CD14-positive monocyte (primary cell): Measurements from ENCODE around the gene ZFP64. TPM values are rescaled to one million over a fixed set of nuclear protein-coding genes. Genes with fewer than 3 reads are reported as not detected.

Experiments used
- DNase-seq, 3 donors: peaks; one replicate each; pipeline ENCODE4 v3.0.0-alpha.2; 2011 to 2022
- H2AFZ ChIP-seq: 2 replicates; pipeline ENCODE4 v1.6.0; 2012; ENCODE audit warnings: mild to moderate bottlenecking, low read depth, low read length, inconsistent platforms; ENCODE audit not compliant: insufficient read depth, poor library complexity, severe bottlenecking
- H3K27ac ChIP-seq, 2 donors: 1 replicate in 1 of 2; 2 replicates in 1 of 2; pipeline ENCODE4 v1.5.1; 2012 to 2013; ENCODE audit warnings: low read length in 2 of 2, control low read depth in 1 of 2, inconsistent platforms in 1 of 2, low read depth in 1 of 2, mild to moderate bottlenecking in 1 of 2
- H3K27me3 ChIP-seq, 2 donors: one replicate each; pipeline versions ENCODE4 v1.6.0 to v1.6.1; 2011 to 2013; ENCODE audit warnings: low read length in 2 of 2; ENCODE audit not compliant: control insufficient read depth in 2 of 2, insufficient read depth in 2 of 2
- H3K36me3 ChIP-seq, 2 donors: replicated peaks in 1 of 2; 1 replicate in 1 of 2; 2 replicates in 1 of 2; pipeline versions ENCODE4 v1.5.1 to v1.6.1; 2012 to 2013; ENCODE audit warnings: low read length in 2 of 2, control low read depth in 1 of 2, inconsistent platforms in 1 of 2, mild to moderate bottlenecking in 1 of 2; ENCODE audit not compliant: insufficient read depth in 2 of 2, control insufficient read depth in 1 of 2
- H3K4me1 ChIP-seq, 2 donors: 1 replicate in 1 of 2; 2 replicates in 1 of 2; pipeline versions ENCODE4 v1.5.1 to v1.6.1; 2012 to 2013; ENCODE audit warnings: low read length in 2 of 2, control low read depth in 1 of 2, inconsistent platforms in 1 of 2, mild to moderate bottlenecking in 1 of 2, moderate library complexity in 1 of 2; ENCODE audit not compliant: insufficient read depth in 2 of 2, control insufficient read depth in 1 of 2
- H3K4me2 ChIP-seq: replicated peaks from 2 replicates; pipeline ENCODE3; 2012; ENCODE audit warnings: low read length, moderate library complexity, mild to moderate bottlenecking; ENCODE audit not compliant: poor library complexity, severe bottlenecking; ENCODE audit errors: extremely low read depth
- H3K4me3 ChIP-seq, 3 experiments: fragments of 200-600 bp in 1 of 3; sonication (generic) in 1 of 3; replicated peaks in 1 of 3; 1 replicate in 2 of 3; 2 replicates in 1 of 3; pipeline ENCODE4 v1.5.1; 2011 to 2013; ENCODE audit warnings: low read length in 3 of 3, mild to moderate bottlenecking in 3 of 3, control low read depth in 2 of 3, low read depth in 2 of 3, inconsistent platforms in 1 of 3, moderate library complexity in 1 of 3
- H3K79me2 ChIP-seq: 2 replicates; pipeline ENCODE4 v1.6.0; 2012; ENCODE audit warnings: mild to moderate bottlenecking, control low read depth, inconsistent platforms, low read length, moderate library complexity; ENCODE audit not compliant: insufficient read depth
- H3K9ac ChIP-seq: 2 replicates; pipeline ENCODE4 v1.6.0; 2017; ENCODE audit warnings: low read length, mild to moderate bottlenecking; ENCODE audit not compliant: insufficient read depth, poor library complexity, severe bottlenecking
- H3K9me3 ChIP-seq, 2 donors: replicated peaks in 1 of 2; 1 replicate in 1 of 2; 2 replicates in 1 of 2; pipeline versions ENCODE4 v1.5.1 to v1.6.1; 2012 to 2013; ENCODE audit warnings: low read length in 2 of 2, control low read depth in 1 of 2; ENCODE audit not compliant: control insufficient read depth in 1 of 2, insufficient read depth in 1 of 2
- H4K20me1 ChIP-seq: 2 replicates; pipeline ENCODE4 v1.6.0; 2012; ENCODE audit warnings: mild to moderate bottlenecking, low read length, control low read depth, moderate library complexity; ENCODE audit not compliant: insufficient read depth
- H3K27ac Mint-ChIP-seq, 7 donors: one replicate each; pipeline ENCODE4 v1.8.0; 2020; ENCODE audit warnings: mild to moderate bottlenecking in 7 of 7, mixed read lengths in 7 of 7, moderate library complexity in 6 of 7, inconsistent platforms in 2 of 7
- H3K27me3 Mint-ChIP-seq, 3 donors: one replicate each; pipeline ENCODE4 v1.8.0; 2021 to 2022; ENCODE audit warnings: low read depth in 3 of 3, mild to moderate bottlenecking in 3 of 3, mixed read lengths in 3 of 3, moderate library complexity in 3 of 3, inconsistent platforms in 1 of 3
- H3K36me3 Mint-ChIP-seq, 2 donors: one replicate each; pipeline ENCODE4 v1.8.0; 2020; ENCODE audit warnings: mixed read lengths in 2 of 2, inconsistent platforms in 1 of 2, mild to moderate bottlenecking in 1 of 2
- H3K4me1 Mint-ChIP-seq: one replicate; pipeline ENCODE4 v1.8.0; 2020; ENCODE audit warnings: mild to moderate bottlenecking, mixed read lengths
- H3K4me3 Mint-ChIP-seq, 2 donors: one replicate each; pipeline ENCODE4 v1.8.0; 2020; ENCODE audit warnings: mild to moderate bottlenecking in 2 of 2, mixed read lengths in 2 of 2, moderate library complexity in 1 of 2
- H3K9me3 Mint-ChIP-seq, 7 donors: one replicate each; pipeline ENCODE4 v1.8.0; 2020 to 2022; ENCODE audit warnings: mixed read lengths in 7 of 7, mild to moderate bottlenecking in 6 of 7, moderate library complexity in 6 of 7, inconsistent platforms in 2 of 7
- CTCF ChIP-seq: fragments of 200-600 bp; IDR thresholded peaks from one replicate; pipeline ENCODE4 v1.8.0; 2022; ENCODE audit warnings: antibody characterized with exemption, mild to moderate bottlenecking
- WGBS: methylation state at CpG from one replicate; pipeline ENCODE4 v1.1.5; 2013; ENCODE audit warnings: missing lambda C conversion rate; ENCODE audit not compliant: insufficient coverage; 5-methylcytosine and 5-hydroxymethylcytosine counted together
- intact Hi-C, 2 donors: fragments of 100-400 bp; cut with micrococcal nuclease; formaldehyde crosslinking; loops; one replicate each; pipeline versions ENCODE4 v1.15.0 to v1.15.1; 2023
- polyA plus RNA-seq, 3 donors: library from polyadenylated mRNA; depleted of rRNA in 1 of 3; unstranded in 2 of 3; stranded (reverse) in 1 of 3; fragments of 300-500 nt in 2 of 3; fragments of >200 nt in 1 of 3; fragmentation: Illumina TruSeq in 2 of 3; gene quantifications; 1 replicate in 2 of 3; 2 replicates in 1 of 3; pipeline ENCODE4 v1.2.3, GENCODE V29; 2012 to 2021

Gene ZFP64
- polyA plus RNA-seq, 3 donors = 2.9 to 7.3 (median 4.9) TPM

DNA sequence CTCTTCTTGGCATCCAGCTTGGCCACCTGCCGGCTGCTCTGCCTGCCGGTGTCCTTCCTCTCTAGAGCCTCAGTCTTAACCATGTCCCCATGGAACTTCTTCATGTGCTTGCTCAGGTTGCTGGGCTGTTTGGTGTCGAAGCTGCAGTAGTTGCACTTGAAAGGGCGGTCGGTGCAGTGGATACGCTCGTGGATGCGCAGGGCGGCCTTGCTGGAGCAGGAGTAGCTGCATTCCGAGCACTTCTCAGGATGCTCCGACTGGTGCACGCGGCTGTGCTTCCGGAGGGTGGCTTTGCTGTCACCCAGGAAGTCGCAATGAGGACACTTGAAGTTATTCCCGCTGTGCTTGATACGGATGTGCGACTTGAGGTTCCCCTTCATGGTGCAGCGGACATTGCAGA lies 38.7 kb downstream of the ZFP64 start:
- 97% methylated on average over 19 of the region's 19 CpGs for WGBS

GRCh38 chr20:52152416-52152815 lies 39.2 kb downstream of the ZFP64 start:
- Histone ChIP-seq H2AFZ (no peak overlapping the region), H3K9me3 (no peaks in the 10 kb centered on the region), H3K27me3 (no peaks in the 10 kb centered on the region), H3K4me2 (no peak overlapping the region), H3K4me1 (no peaks in the 10 kb centered on the region), H3K4me3 (no peak overlapping the region), H3K79me2 (no peaks in the 10 kb centered on the region), H3K9ac (no peak overlapping the region), H3K36me3 (peaks cover 23 to 33% of the 10 kb centered on the region in 2 donors), H3K27ac (no peak overlapping the region), H4K20me1 (no peaks in the 10 kb centered on the region)
- 96% methylated on average over 26 of the region's 26 CpGs for WGBS
- peak overlapping the region in 1 of 7 donors; percentile 72 for H3K27ac Mint-ChIP-seq
- intact Hi-C loops = no loop called here
- H3K9me3 Mint-ChIP-seq = peaks cover 0 to 2% (median 0%) of the 10 kb centered on the region in 7 donors
- no peak overlapping the region for H3K4me3 Mint-ChIP-seq
- DNase-seq = no peak
- H3K27me3 Mint-ChIP-seq = peaks cover 0 to 2% (median 0%) of the 10 kb centered on the region in 3 donors
- H3K36me3 Mint-ChIP-seq = peaks cover 44 to 48% of the 10 kb centered on the region in 2 donors
- no peaks in the 10 kb centered on the region for H3K4me1 Mint-ChIP-seq
- no peak for TF ChIP-seq CTCF

More for the DNA sequence above, 38.7 kb downstream of the ZFP64 start:
- Mint-ChIP-seq H3K27ac (peak overlapping the region in 1 of 7 donors; percentile 72), H3K27me3 (no peaks in the 10 kb centered on the region), H3K4me3 (no peak overlapping the region), H3K4me1 (no peaks in the 10 kb centered on the region), H3K36me3 (peaks cover 49 to 52% of the 10 kb centered on the region in 2 donors), H3K9me3 (peaks cover 0 to 2% (median 0%) of the 10 kb centered on the region in 7 donors)
- Histone ChIP-seq H3K4me1 (no peaks in the 10 kb centered on the region), H3K27me3 (no peaks in the 10 kb centered on the region), H2AFZ (no peak overlapping the region), H3K9me3 (no peaks in the 10 kb centered on the region), H4K20me1 (no peaks in the 10 kb centered on the region), H3K36me3 (peaks cover 23 to 38% of the 10 kb centered on the region in 2 donors), H3K27ac (no peak overlapping the region), H3K4me3 (no peak overlapping the region), H3K4me2 (no peak overlapping the region), H3K9ac (no peak overlapping the region), H3K79me2 (no peaks in the 10 kb centered on the region)
- intact Hi-C loops = no loop called here
- DNase-seq = no peak
- no peak for TF ChIP-seq CTCF
